Panc1 (cell line): ENCODE results near the gene PIK3AP1.

ENCODE experiments used
- CTCF ChIP-seq: fragments of 450-650 bp; IDR thresholded peaks from 2 replicates; pipeline ENCODE4 v1.5.1; 2017; ENCODE audit warnings: mild to moderate bottlenecking
- POLR2AphosphoS5 ChIP-seq: IDR thresholded peaks from 2 replicates; pipeline ENCODE4 v1.6.1; 2012; ENCODE audit warnings: mild to moderate bottlenecking, low read depth, low read length, moderate library complexity
- REST ChIP-seq, 2 experiments: IDR thresholded peaks; 2 replicates each; pipeline ENCODE4 v1.6.1; 2011 to 2012; ENCODE audit warnings: low read depth in 2 of 2, control low read depth in 1 of 2, low read length in 1 of 2, mild to moderate bottlenecking in 1 of 2, moderate library complexity in 1 of 2; ENCODE audit not compliant: insufficient read depth in 1 of 2
- SIN3A ChIP-seq: IDR thresholded peaks from 2 replicates; pipeline ENCODE4 v1.6.1; 2012; ENCODE audit warnings: low read depth, mild to moderate bottlenecking, low read length, moderate library complexity, borderline replicate concordance; ENCODE audit not compliant: insufficient read depth

- TF ChIP-seq CTCF (no peak), POLR2AphosphoS5 (no peak), REST (IDR thresholded peaks at IDR 0.05; ENCODE audit: insufficient read depth in 1 of 2, low read depth in 2 of 2, low read length in 1 of 2) (no peak), SIN3A (no peak)
Observed at GRCh38 chr10:96573036-96573435, 147.3 kb downstream of the PIK3AP1 start.
